ENCODE data around the gene VAV3. TPM values are rescaled to one million over a fixed set of nuclear protein-coding genes. Genes with fewer than 3 reads are reported as not detected.
A peak's percentile ranks its signal among the peaks of the same experiment; 100 is the strongest.

VAV3 gene
- total and polyA plus RNA-seq, 2 of the 13 experiments (the other 11 are each of a cell fraction or from before 2014, with no cell fraction given) = 15.9 to 29.8 TPM

DNA sequence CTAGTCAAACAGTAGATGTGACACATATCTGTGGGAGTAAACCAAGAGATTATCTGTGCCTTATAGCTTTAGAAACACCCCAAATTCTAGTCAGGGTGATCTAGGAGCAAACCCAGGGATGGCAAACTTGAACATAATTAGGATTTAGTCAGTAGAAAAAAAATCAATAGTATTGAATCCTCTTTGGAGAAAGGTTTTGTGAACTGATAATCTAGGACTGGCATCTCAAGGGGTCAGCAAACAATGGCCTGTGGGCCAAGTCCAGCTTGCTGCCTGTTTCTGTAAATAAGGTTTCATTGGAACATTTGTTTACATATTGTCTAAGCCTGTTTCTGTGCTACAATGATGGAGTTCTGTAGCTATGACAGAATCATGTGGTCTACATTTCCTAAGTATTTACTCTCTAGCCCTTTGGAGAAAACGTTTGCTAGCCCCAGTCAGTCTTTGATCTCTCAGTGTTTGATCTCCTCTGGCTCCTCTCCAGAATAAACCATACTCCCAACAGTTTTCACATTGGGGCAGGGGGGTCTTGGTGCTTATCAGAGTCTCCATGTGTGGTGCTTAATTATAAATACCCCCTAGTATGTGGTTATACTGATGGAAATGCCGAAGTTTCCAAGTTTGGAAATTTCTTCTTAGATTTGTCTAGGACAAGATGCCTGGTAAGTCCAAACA is 438.3 kb downstream of the VAV3 start (continued):
- TF ChIP-seq, protein P1, sequence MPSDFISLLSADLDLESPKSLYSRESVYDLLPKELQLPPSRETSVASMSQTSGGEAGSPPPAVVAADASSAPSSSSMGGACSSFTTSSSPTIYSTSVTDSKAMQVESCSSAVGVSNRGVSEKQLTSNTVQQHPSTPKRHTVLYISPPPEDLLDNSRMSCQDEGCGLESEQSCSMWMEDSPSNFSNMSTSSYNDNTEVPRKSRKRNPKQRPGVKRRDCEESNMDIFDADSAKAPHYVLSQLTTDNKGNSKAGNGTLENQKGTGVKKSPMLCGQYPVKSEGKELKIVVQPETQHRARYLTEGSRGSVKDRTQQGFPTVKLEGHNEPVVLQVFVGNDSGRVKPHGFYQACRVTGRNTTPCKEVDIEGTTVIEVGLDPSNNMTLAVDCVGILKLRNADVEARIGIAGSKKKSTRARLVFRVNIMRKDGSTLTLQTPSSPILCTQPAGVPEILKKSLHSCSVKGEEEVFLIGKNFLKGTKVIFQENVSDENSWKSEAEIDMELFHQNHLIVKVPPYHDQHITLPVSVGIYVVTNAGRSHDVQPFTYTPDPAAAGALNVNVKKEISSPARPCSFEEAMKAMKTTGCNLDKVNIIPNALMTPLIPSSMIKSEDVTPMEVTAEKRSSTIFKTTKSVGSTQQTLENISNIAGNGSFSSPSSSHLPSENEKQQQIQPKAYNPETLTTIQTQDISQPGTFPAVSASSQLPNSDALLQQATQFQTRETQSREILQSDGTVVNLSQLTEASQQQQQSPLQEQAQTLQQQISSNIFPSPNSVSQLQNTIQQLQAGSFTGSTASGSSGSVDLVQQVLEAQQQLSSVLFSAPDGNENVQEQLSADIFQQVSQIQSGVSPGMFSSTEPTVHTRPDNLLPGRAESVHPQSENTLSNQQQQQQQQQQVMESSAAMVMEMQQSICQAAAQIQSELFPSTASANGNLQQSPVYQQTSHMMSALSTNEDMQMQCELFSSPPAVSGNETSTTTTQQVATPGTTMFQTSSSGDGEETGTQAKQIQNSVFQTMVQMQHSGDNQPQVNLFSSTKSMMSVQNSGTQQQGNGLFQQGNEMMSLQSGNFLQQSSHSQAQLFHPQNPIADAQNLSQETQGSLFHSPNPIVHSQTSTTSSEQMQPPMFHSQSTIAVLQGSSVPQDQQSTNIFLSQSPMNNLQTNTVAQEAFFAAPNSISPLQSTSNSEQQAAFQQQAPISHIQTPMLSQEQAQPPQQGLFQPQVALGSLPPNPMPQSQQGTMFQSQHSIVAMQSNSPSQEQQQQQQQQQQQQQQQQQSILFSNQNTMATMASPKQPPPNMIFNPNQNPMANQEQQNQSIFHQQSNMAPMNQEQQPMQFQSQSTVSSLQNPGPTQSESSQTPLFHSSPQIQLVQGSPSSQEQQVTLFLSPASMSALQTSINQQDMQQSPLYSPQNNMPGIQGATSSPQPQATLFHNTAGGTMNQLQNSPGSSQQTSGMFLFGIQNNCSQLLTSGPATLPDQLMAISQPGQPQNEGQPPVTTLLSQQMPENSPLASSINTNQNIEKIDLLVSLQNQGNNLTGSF (CRISPR knock-in tag; IDR thresholded peaks at IDR 0.05) = no peak
- no peak for TF ChIP-seq KMT2B (CRISPR knock-in tag; IDR thresholded peaks at IDR 0.05)
- peak; percentile 91 for TF ChIP-seq FOXO1 (CRISPR knock-in tag; IDR thresholded peaks at IDR 0.05)
- 0 out of 2 replicates have a peak, but pooled peaks have one; percentile 11 for TF ChIP-seq ZSCAN20 (CRISPR knock-in tag; IDR thresholded peaks at IDR 0.05; ENCODE audit: borderline replicate concordance)
- TF ChIP-seq, protein P2, sequence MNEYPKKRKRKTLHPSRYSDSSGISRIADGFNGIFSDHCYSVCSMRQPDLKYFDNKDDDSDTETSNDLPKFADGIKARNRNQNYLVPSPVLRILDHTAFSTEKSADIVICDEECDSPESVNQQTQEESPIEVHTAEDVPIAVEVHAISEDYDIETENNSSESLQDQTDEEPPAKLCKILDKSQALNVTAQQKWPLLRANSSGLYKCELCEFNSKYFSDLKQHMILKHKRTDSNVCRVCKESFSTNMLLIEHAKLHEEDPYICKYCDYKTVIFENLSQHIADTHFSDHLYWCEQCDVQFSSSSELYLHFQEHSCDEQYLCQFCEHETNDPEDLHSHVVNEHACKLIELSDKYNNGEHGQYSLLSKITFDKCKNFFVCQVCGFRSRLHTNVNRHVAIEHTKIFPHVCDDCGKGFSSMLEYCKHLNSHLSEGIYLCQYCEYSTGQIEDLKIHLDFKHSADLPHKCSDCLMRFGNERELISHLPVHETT (CRISPR knock-in tag; conservative IDR thresholded peaks at IDR 0.05) = peak; percentile 59; the same call in 1 of the 2 replicates
- TF ChIP-seq TCF7 (IDR thresholded peaks at IDR 0.05; ENCODE audit: low read depth) = peak; percentile 99
- peak in 1 of 2 experiments; percentile 78; a peak in 2 of 4 replicates for TF ChIP-seq KLF16 (CRISPR knock-in tag; IDR thresholded peaks at IDR 0.05)
- peak; percentile 76 for TF ChIP-seq TARDBP (CRISPR knock-in tag; IDR thresholded peaks at IDR 0.05)
- TF ChIP-seq, protein P3, sequence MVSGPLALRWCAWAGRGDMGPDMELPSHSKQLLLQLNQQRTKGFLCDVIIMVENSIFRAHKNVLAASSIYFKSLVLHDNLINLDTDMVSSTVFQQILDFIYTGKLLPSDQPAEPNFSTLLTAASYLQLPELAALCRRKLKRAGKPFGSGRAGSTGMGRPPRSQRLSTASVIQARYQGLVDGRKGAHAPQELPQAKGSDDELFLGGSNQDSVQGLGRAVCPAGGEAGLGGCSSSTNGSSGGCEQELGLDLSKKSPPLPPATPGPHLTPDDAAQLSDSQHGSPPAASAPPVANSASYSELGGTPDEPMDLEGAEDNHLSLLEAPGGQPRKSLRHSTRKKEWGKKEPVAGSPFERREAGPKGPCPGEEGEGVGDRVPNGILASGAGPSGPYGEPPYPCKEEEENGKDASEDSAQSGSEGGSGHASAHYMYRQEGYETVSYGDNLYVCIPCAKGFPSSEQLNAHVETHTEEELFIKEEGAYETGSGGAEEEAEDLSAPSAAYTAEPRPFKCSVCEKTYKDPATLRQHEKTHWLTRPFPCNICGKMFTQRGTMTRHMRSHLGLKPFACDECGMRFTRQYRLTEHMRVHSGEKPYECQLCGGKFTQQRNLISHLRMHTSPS (CRISPR knock-in tag; IDR thresholded peaks at IDR 0.05; ENCODE audit: low read depth) = peak; percentile 64; the same call in 1 of the 2 replicates
- TF ChIP-seq, protein P4, sequence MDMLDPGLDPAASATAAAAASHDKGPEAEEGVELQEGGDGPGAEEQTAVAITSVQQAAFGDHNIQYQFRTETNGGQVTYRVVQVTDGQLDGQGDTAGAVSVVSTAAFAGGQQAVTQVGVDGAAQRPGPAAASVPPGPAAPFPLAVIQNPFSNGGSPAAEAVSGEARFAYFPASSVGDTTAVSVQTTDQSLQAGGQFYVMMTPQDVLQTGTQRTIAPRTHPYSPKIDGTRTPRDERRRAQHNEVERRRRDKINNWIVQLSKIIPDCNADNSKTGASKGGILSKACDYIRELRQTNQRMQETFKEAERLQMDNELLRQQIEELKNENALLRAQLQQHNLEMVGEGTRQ (IDR thresholded peaks at IDR 0.05; ENCODE audit: low read depth, low read length) = no peak
- TF ChIP-seq, protein P4 (CRISPR knock-in tag; IDR thresholded peaks at IDR 0.05; ENCODE audit: borderline replicate concordance) = peak; percentile 52; the same call in 1 of the 2 replicates
- TF ChIP-seq, protein P5, sequence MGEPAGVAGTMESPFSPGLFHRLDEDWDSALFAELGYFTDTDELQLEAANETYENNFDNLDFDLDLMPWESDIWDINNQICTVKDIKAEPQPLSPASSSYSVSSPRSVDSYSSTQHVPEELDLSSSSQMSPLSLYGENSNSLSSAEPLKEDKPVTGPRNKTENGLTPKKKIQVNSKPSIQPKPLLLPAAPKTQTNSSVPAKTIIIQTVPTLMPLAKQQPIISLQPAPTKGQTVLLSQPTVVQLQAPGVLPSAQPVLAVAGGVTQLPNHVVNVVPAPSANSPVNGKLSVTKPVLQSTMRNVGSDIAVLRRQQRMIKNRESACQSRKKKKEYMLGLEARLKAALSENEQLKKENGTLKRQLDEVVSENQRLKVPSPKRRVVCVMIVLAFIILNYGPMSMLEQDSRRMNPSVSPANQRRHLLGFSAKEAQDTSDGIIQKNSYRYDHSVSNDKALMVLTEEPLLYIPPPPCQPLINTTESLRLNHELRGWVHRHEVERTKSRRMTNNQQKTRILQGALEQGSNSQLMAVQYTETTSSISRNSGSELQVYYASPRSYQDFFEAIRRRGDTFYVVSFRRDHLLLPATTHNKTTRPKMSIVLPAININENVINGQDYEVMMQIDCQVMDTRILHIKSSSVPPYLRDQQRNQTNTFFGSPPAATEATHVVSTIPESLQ (CRISPR knock-in tag; conservative IDR thresholded peaks at IDR 0.05) = no peak
- TF ChIP-seq, protein P6, sequence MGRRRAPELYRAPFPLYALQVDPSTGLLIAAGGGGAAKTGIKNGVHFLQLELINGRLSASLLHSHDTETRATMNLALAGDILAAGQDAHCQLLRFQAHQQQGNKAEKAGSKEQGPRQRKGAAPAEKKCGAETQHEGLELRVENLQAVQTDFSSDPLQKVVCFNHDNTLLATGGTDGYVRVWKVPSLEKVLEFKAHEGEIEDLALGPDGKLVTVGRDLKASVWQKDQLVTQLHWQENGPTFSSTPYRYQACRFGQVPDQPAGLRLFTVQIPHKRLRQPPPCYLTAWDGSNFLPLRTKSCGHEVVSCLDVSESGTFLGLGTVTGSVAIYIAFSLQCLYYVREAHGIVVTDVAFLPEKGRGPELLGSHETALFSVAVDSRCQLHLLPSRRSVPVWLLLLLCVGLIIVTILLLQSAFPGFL (CRISPR knock-in tag; IDR thresholded peaks at IDR 0.05) = no peak
